Fibroblast of the aortic adventitia (primary cell): ENCODE measurements around the gene HECTD4. TPM values are rescaled to one million over a fixed set of nuclear protein-coding genes. Genes with fewer than 3 reads are reported as not detected.
A peak's percentile ranks its signal among the peaks of the same experiment; 100 is the strongest.

ENCODE experiments used
- DNase-seq: peaks from one replicate; pipeline ENCODE4 v3.0.0-alpha.2; 2010; ENCODE audit warnings: low read depth
- H3K4me3 ChIP-seq: 2 replicates; pipeline ENCODE4 v1.5.1; 2011; ENCODE audit warnings: low read depth, mild to moderate bottlenecking, control low read depth, low read length, moderate library complexity
- CTCF ChIP-seq: IDR thresholded peaks from 2 replicates; pipeline ENCODE4 v1.5.1; 2011; ENCODE audit warnings: mild to moderate bottlenecking, low read length, control low read depth, inconsistent platforms; ENCODE audit not compliant: insufficient read depth
- total RNA-seq: library from RNA; depleted of rRNA; stranded (reverse); fragments of >200 nt; gene quantifications from 2 replicates; pipeline ENCODE4 v1.2.3, GENCODE V29; 2012; ENCODE audit warnings: low replicate concordance

HECTD4 gene
- total RNA-seq, 1 donor: 22.1 TPM

GRCh38 chr12:112196196-112196875 is 185.9 kb downstream of the HECTD4 start:
- TF ChIP-seq CTCF: no peak
- H3K4me3 ChIP-seq: no peak overlapping the region
- no peak for DNase-seq

- no peak for DNase-seq
- no peak for TF ChIP-seq CTCF
- H3K4me3 ChIP-seq: no peak overlapping the region
Measured at GRCh38 chr12:112194601-112195247, 187.5 kb downstream of the HECTD4 start.

- H3K4me3 ChIP-seq: no peak overlapping the region
- no peak for TF ChIP-seq CTCF
Measured at GRCh38 chr12:112192475-112192874, 189.8 kb downstream of the HECTD4 start.

GRCh38 chr12:112191840-112192321 is 190.3 kb downstream of the HECTD4 start:
- TF ChIP-seq CTCF: no peak
- peak; percentile 25 for DNase-seq

More at GRCh38 chr12:112192475-112192874, 189.8 kb downstream of the HECTD4 start:
- DNase-seq: no peak

GRCh38 chr12:112191201-112191600 is 191.0 kb downstream of the HECTD4 start:
- no peak for DNase-seq
- TF ChIP-seq CTCF: no peak
- no peak overlapping the region for H3K4me3 ChIP-seq

More at GRCh38 chr12:112191840-112192321, 190.3 kb downstream of the HECTD4 start:
- no peak overlapping the region for H3K4me3 ChIP-seq

GRCh38 chr12:112190231-112191025 is 191.8 kb downstream of the HECTD4 start:
- TF ChIP-seq CTCF: no peak
- H3K4me3 ChIP-seq: no peak overlapping the region
- no peak for DNase-seq
